HAP-1 (cell line): Measurements from ENCODE around the gene DLG2.

ENCODE experiments used
- DNase-seq, 2 experiments: peaks; one replicate each; pipeline ENCODE4 v3.0.0-alpha.2; 2016 to 2020; ENCODE audit warnings: low spot score in 2 of 2
- H3K27me3 ChIP-seq: fragments of 250-450 bp; sonication (Bioruptor Pico); 2 replicates; pipeline ENCODE4 v1.5.1; 2020; ENCODE audit warnings: low read depth, mild to moderate bottlenecking, moderate library complexity
- H3K36me3 ChIP-seq: fragments of 250-450 bp; sonication (Bioruptor Pico); replicated peaks from 2 replicates; pipeline ENCODE4 v1.5.1; 2020; ENCODE audit warnings: mild to moderate bottlenecking
- H3K4me1 ChIP-seq: fragments of 250-450 bp; sonication (Bioruptor Pico); 2 replicates; pipeline ENCODE4 v1.5.1; 2020; ENCODE audit warnings: mild to moderate bottlenecking
- H3K4me3 ChIP-seq: fragments of 250-450 bp; sonication (Bioruptor Pico); 2 replicates; pipeline ENCODE4 v1.5.1; 2020; ENCODE audit warnings: mild to moderate bottlenecking, moderate library complexity
- H3K9me3 ChIP-seq: fragments of 250-450 bp; sonication (Bioruptor Pico); 2 replicates; pipeline ENCODE4 v1.5.1; 2020; ENCODE audit warnings: mild to moderate bottlenecking, moderate library complexity
- in situ Hi-C: fragments of 300-500 bp; cut with MboI; formaldehyde crosslinking; loops from 3 replicates; pipeline ENCODE4 v1.14.3; 2020; ENCODE audit warnings: low sequenced_read_pairs, inconsistent platforms, mixed read lengths

Gene DLG2

DNA sequence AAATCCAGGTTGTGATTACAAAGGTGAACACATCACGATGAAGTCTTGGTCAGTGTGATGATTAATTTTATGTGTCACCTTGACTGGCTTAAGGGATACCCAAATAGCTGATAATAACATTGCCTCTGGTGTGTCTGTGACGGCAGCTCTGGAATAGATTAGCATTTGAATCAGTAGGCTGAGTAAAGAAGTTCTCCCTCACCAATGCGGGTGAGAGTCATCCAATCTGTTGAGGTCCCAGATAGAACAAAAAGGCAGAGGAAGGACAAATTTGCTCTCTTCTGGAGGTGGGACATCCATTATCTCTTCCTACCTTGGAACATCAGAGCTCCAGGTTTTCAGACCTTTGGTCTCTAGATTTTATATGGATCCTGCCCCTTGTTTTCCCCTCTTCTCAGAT is 1484.7 kb downstream of the DLG2 start:
- H3K9me3 ChIP-seq = no peaks in the 10 kb centered on the region
- H3K36me3 ChIP-seq = no peaks in the 10 kb centered on the region
- H3K27me3 ChIP-seq = peaks cover 16% of the 10 kb centered on the region
- H3K4me1 ChIP-seq = no peaks in the 10 kb centered on the region; the same call in 1 of the 2 replicates
- DNase-seq = no peak
- in situ Hi-C loops = no loop called here
- no peak overlapping the region for H3K4me3 ChIP-seq

DNA sequence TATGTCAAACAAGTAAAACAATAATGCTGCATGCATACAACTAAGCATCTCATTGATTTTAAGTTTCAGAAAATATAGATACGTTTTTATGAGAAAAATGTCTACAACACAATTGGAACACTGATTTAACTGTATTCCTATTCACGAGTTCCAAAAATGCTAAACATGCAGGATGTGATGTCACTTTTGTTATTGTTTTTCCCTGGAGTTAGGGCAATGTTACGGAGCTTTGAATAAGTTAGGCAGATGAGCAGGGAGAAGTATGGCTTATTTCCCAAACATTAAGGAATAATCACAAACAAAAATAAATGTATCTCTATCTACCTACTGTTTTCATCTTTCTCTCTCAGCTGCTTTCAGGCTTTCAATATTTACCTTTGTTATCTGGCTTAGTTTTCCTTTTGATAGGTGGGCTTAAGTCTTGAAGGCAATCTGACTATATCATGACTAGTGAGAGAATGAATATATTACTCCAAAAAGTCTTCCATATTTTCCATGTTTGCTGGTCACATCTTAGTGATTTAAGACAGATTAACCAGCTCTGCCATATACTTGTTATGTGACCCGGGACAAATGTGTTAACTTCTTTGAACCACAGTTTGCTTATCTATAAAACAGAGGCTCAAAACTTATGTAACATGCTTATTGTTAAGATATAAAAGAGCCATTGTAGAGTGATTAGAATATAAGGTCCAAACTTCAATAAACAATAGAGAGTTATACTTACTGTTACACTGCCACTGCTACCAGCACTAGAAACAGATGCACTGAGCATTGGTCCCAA is 1486.6 kb downstream of the DLG2 start:
- DNase-seq = no peak
- in situ Hi-C loops = no loop called here
- peaks cover 10% of the 10 kb centered on the region for H3K27me3 ChIP-seq

DNA sequence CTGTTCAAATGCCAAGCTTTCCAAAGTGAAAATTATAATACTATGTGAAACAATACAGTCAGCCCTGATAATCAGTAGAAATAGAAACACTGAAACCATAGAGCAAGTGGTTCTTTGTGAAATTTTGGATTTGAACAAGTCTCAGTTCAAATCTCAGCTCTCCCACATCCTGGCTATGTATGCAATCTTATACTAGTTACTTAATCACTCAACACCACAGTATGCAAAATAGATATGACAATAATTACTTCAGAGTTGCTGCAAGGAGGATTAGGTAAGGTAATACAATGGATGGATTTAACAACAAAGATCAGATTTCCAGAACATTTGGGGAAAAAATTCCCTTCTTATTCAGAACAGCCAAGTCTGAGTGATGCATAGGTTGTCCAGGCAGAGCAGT is 1489.2 kb downstream of the DLG2 start:
- peak in 1 of 2 experiments; percentile 42 for DNase-seq
- Histone ChIP-seq H3K4me1 (no peaks in the 10 kb centered on the region), H3K36me3 (no peaks in the 10 kb centered on the region), H3K27me3 (no peaks in the 10 kb centered on the region; the same call in 1 of the 2 replicates), H3K9me3 (no peaks in the 10 kb centered on the region), H3K4me3 (no peak overlapping the region)
- in situ Hi-C loops = no loop called here

More for the DNA sequence above, 1486.6 kb downstream of the DLG2 start:
- no peaks in the 10 kb centered on the region for H3K4me1 ChIP-seq
- H3K9me3 ChIP-seq = no peaks in the 10 kb centered on the region
- H3K36me3 ChIP-seq = no peaks in the 10 kb centered on the region
- H3K4me3 ChIP-seq = no peak overlapping the region

DNA sequence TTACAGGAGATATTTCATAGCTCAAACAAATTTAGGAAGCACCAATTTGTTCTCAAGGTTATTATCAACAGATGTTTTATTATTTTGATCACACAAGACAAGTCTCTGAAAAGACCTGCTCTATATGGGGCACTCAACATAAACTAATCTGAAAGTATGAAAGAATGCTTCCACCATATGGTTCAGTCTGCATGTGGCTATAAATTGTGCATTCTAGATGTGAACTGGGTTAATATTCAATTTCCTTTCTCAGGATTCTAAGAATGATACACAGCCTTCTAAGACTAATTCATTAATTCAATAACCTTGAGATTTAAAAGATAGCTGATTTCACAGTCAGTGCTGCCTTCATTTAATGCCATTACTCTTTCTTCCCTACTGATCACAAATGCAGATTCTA is 1489.6 kb downstream of the DLG2 start:
- no peaks in the 10 kb centered on the region for H3K36me3 ChIP-seq
- in situ Hi-C loops = no loop called here
- H3K4me1 ChIP-seq = no peaks in the 10 kb centered on the region
- H3K9me3 ChIP-seq = no peaks in the 10 kb centered on the region
- H3K4me3 ChIP-seq = no peak overlapping the region
- no peak for DNase-seq
- no peaks in the 10 kb centered on the region for H3K27me3 ChIP-seq

DNA sequence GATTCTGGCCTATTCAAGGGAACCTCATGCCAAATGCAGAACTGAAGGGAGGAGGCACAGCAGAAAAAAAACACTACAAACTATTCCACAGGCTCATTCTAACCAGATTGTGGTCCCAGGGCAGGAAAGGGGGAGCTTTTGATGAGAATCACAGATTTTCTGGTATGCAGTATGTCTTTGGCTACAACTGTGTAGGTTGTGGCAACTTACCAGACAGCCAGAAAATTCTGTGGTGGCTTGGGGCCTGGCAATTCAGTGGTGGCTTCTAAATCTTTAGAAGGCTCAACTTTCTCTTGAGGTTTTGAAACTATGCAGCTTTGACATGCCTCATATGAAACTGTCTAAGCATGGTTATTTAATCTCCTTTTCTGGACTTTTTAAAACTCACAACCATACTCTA is 1490.2 kb downstream of the DLG2 start:
- in situ Hi-C loops = no loop called here
- Histone ChIP-seq H3K36me3 (no peaks in the 10 kb centered on the region), H3K4me1 (no peaks in the 10 kb centered on the region), H3K4me3 (no peak overlapping the region), H3K27me3 (no peaks in the 10 kb centered on the region), H3K9me3 (no peaks in the 10 kb centered on the region)
- no peak for DNase-seq

DNA sequence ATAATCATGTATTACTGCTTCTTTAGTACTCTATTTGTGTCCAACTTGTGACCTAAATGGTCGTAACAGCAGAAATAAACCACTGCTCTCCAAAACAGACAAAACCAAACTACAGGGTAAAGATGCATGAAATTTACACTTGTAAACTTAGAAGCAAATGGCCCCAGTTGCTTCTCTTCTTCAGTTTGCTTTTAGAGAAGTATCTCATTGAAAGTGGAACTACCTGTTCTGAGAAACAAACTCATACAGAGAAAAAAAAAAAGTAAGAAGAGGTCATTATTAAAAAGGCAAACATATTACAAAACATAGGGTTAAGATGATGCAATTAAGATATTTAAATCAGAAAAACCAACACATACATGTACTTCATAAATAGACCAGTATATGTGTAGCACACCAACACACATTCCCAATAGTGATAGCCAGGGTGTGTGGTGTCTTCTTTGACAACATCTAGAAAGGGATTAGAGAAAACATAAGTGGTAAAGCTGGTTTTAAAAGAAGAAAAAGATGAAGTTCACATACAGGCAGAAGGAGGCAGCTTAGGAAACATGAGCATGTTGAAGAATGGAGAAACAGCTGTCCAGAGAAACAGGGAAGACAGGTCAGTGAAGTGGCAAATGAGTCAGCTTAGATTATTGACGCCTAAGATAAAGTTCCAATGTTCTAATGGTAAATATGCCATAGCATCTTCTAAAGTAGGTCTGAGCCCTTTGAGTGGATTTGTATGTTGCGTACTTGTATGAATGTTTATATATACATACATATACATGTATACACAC is 1496.3 kb downstream of the DLG2 start:
- in situ Hi-C loops = no loop called here
- Histone ChIP-seq H3K9me3 (no peaks in the 10 kb centered on the region), H3K4me1 (no peaks in the 10 kb centered on the region), H3K27me3 (no peaks in the 10 kb centered on the region; the same call in 1 of the 2 replicates), H3K36me3 (no peaks in the 10 kb centered on the region), H3K4me3 (no peak overlapping the region)
- no peak for DNase-seq

DNA sequence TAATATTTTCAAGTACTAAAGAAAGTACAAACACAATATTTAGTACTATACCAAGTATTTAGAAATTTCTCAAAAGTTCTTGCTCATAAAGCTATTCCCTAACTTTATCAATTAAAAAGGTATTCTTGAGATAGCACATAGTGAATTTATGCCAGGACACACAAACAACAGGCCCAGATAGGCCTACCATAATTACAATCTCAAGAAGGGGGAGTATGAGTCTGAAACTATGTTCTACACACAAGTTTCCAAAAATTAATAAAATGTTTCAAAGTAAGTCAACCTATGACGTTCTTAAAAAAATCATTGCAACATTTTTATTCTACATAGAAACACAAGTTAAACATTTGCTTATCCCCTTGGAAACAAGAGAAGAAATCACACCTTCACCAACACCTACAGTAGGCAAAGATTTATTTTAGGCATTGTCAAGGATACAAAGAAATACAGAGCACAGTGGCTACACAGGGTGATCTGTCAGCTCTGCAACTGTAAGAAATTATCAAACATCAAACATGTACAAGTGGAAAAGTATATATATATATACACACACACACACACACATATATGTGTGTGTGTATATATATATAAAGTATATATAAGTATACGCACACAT is 1497.1 kb downstream of the DLG2 start:
- no peaks in the 10 kb centered on the region; the same call in 1 of the 2 replicates for H3K27me3 ChIP-seq
- no peaks in the 10 kb centered on the region for H3K4me1 ChIP-seq
- H3K9me3 ChIP-seq = no peaks in the 10 kb centered on the region
- no peak overlapping the region for H3K4me3 ChIP-seq
- in situ Hi-C loops = no loop called here
- no peak for DNase-seq
- no peaks in the 10 kb centered on the region for H3K36me3 ChIP-seq

DNA sequence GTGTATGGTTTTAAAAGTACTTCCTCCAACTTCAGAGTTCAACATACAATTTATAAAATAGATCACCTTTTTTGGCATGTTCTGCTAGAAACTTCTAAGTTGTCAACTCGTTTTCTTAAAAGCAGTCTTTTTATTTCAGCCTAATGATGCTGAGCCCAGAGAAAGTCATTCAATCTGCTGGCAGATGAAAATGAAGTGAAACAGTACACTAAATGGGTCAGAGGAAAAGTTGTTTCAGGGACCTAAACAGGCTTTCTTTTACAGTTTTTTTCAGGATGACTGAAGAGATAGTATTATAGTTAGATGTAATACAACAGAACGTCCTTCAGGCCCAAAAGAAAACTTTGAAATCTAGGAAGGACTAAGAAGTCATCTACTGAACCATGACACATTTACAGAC is 1498.3 kb downstream of the DLG2 start:
- Histone ChIP-seq H3K27me3 (no peaks in the 10 kb centered on the region; the same call in 1 of the 2 replicates), H3K9me3 (no peaks in the 10 kb centered on the region), H3K4me1 (no peaks in the 10 kb centered on the region), H3K36me3 (no peaks in the 10 kb centered on the region), H3K4me3 (no peak overlapping the region)
- in situ Hi-C loops = no loop called here
- DNase-seq = no peak

DNA sequence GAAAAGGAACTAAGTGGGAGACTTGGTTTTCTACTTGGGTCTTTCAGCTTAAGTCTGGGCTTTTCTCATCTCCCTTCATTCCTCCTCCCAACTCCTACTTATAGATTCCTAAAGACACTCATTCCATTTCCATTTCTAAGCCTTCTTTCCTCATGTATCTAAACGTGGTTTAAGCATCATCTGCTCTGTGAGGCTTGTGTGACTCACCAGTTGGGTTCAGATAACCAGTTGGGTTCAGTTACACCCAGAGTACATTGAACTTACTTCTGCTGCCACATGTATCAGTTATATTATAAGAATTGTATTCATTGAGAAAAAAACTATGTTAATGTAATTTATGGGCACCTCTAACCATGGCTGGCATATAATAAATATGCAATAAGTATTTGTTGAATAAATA is 1509.8 kb downstream of the DLG2 start:
- no peaks in the 10 kb centered on the region for H3K4me1 ChIP-seq
- no peak overlapping the region for H3K4me3 ChIP-seq
- no peaks in the 10 kb centered on the region; the same call in 1 of the 2 replicates for H3K27me3 ChIP-seq
- H3K9me3 ChIP-seq = no peaks in the 10 kb centered on the region
- H3K36me3 ChIP-seq = no peaks in the 10 kb centered on the region
- in situ Hi-C loops = no loop called here
- DNase-seq = no peak

DNA sequence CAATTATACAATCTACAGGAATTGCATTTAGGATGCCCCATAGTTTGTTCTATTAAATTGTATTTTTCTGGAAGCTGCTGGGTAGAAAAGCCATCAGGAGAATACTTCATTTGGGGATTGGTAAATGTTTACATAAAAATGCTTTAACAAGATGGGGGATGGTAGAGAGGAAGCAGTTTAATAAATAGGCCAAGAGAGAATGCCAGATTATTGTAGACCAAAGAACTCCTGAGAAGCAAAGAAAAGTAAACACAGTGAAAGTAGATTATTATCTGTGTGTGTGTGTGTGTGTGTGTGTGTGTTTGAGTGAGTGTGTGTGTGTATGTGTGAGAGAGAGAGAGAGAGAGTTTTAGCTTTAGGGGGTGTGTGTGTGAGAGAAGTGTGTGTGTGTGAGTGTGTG is 1520.6 kb downstream of the DLG2 start:
- Histone ChIP-seq H3K36me3 (no peaks in the 10 kb centered on the region), H3K4me3 (no peak overlapping the region), H3K4me1 (no peaks in the 10 kb centered on the region), H3K9me3 (no peaks in the 10 kb centered on the region), H3K27me3 (no peaks in the 10 kb centered on the region)
- DNase-seq = no peak
- in situ Hi-C loops = no loop called here

DNA sequence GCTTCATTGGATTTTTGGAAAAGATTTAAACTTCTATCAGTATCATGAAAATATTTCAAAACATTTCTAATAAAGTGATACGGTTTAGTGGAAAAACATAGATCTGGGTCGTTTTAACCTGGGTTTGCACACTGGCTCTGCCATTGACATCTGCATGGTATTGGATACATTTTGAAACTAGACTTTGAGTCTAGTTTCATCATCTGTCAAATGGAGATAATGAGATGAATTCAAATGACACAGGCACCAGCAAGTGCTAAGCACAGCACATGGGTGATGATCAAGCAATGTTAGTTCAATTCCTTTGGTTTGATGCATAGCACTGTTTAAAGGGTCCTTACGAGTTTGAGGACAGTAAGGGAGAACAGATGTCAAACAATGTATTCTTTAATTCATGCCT is 1522.0 kb downstream of the DLG2 start:
- no peaks in the 10 kb centered on the region for H3K36me3 ChIP-seq
- DNase-seq = no peak
- H3K4me1 ChIP-seq = no peaks in the 10 kb centered on the region
- in situ Hi-C loops = no loop called here
- H3K4me3 ChIP-seq = no peak overlapping the region
- no peaks in the 10 kb centered on the region for H3K9me3 ChIP-seq
- no peaks in the 10 kb centered on the region; the same call in 1 of the 2 replicates for H3K27me3 ChIP-seq

DNA sequence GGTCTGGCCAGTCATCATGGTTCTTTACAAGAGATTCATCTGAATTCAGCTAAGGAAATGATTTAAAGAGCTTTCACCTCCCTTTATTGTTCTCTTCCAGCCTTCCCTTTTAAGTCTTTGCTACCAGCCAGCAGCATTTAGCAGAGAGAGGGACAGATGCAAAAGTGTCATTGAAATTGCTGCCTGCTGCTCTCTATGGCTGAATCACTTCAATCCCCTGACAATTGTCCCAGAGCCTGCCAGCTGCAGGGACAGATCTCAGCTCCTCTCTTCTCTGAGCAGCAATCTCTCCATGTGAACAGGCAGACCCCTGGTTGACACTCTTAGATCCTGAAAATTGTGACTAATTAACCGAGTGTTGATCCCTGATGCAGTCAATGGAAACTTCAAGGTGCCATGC is 1524.0 kb downstream of the DLG2 start:
- DNase-seq = no peak
- Histone ChIP-seq H3K9me3 (no peaks in the 10 kb centered on the region), H3K4me3 (no peak overlapping the region), H3K27me3 (no peaks in the 10 kb centered on the region; the same call in 1 of the 2 replicates), H3K36me3 (no peaks in the 10 kb centered on the region), H3K4me1 (no peaks in the 10 kb centered on the region)
- in situ Hi-C loops = no loop called here

DNA sequence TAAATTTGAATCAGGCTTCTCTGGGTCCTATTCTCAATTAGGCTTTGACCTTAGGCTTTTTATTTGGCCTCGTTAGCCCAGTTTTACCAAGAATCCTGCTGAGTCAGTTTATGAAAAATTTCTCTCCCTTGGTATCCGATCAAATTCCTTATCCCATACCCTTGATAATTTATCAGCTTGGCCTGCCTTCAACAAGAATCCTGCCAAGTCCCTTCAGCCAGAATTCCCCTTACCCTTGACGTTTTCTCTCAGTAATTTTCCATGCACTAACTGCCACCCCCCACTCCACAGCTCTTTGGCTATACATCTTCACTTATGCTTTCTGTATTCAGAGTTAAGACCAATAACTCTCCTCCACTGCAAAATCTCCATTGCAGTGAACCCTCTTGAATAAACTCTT is 1530.0 kb downstream of the DLG2 start:
- Histone ChIP-seq H3K36me3 (no peaks in the 10 kb centered on the region), H3K27me3 (no peaks in the 10 kb centered on the region; the same call in 1 of the 2 replicates), H3K4me1 (no peaks in the 10 kb centered on the region), H3K9me3 (no peaks in the 10 kb centered on the region), H3K4me3 (no peak overlapping the region)
- in situ Hi-C loops = no loop called here
- DNase-seq = no peak
